GM18498 (cell line): Measurements from ENCODE around the gene NIPSNAP3A.
"Not testable (repeated sequence)": the region's sequence is repeated elsewhere in the genome, so short reads cannot be mapped to it uniquely, and the experiment has no call there.

ENCODE experiments used
- ATAC-seq: cut with Tn5 transposase; IDR thresholded peaks from one replicate; pipeline ENCODE4 v1.9.1; 2021; ENCODE audit warnings: mild to moderate bottlenecking, moderate library complexity; ENCODE audit not compliant: unreplicated experiment

Gene NIPSNAP3A

DNA sequence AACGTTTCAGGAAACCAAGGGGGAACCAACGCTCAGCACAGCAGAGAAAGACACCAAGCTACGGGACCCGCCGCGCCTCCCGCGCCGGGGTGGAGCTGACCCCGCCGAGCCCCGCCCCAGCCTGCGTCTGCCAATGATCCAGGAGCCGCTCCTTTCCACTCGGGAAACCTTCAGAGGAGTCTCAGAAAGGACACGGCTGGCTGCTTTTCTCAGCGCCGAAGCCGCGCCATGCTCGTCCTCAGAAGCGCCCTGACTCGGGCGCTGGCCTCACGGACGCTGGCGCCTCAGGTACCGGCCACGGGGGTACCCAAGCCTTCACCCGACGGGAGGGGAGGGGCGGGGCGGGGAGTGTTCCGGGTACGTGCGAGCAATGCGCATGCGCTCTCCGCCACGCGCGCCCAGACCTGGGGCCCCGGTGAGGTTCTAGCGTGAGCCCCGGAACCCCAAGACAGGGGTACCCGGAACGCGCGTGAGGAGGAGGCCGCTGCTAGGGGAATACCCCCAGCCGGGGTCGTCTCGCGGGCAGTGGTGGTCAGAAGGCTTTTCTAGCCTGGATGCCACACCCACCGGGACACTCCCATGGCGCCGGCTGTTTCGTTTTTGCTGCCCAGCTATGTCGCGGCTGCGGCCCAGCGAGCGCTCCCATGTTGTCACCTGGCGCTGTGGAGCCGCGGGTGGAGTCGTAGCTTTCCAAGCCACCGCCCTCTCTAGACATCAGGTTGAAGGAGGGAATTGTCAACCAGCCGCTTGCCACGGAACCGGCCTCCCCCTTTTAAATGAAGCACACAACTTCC, at the start of gene NIPSNAP3A:
Gene NIPSNAP3A (plus strand): TSS at position 119 of the 794 bp plus-strand sequence. CDS start 110 bp downstream, at position 229.
- ATAC-seq = peak; percentile 91

DNA sequence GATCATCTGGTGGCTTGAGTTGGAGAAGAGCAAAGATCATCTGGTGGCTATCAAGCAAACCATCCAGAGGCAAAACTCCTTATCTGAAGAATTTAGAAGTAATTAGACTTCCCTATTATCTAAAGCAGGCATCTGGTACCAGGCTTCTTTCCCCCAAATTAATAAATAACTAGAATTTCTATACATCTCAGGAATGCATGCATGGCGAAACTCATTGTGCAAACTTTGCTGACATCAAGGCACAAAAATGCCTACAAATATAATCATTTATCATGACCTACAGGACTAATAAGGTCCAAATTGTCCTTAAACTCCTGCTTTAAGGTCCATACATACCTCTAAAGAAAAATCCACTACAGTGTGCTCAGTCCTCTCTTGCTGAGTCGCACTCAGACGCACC, 47.2 kb upstream of the NIPSNAP3A start:
- ATAC-seq = no peak

DNA sequence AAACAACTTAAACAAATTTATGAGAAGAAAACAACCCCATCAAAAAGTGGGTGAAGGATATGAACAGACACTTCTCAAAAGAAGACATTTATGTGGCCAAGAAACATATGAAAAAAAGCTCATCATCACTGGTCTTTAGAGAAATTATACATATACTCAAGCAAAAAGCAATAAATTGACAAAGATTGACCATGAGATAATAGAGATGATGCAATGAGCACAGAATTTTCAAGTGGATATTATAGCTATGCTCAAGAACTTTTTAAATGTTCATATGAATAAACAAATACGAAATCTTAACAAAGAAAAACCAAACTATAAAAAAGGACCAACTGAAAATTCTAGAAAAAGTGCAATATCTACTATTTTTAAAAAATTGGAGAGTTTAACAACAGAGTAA, 38.7 kb upstream of the NIPSNAP3A start:
- not testable (repeated sequence) for ATAC-seq

DNA sequence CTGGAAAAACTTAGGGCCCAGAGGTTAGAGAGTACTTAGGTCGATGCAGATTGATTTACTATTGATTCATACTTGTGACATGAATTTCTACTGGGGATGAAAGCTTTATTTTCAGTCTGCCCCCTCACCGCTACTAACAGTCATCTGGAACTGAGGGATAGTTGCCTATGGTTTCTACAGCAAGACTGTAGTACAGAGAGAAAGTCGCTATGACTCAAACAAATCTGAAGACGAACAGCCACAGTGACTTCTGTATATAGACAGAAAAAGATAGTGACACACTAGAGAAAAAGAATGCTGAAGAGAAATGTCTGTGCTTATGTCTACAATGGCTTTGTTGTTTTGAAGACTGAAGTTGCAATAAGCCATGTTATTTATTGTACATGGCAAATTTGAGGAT, 35.9 kb upstream of the NIPSNAP3A start:
- ATAC-seq = no peak

DNA sequence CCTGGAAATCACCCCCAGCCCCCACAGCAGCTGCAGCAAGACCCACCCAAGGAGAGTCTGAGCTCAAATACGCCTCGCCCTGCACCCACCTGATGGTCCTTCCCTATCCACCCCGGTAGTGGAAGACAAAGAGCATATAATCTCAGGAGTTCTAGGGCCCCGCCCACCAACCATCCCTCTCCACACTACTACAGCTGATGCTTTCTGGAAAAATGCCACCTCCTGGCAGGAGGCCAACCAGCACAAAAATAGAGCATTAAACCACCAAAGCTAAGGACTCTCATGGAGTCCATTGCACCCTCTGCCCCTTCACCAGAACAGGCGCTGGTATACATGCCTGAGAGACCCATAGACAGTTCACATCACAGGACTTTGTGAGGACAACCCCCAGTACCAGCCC, 22.5 kb upstream of the NIPSNAP3A start:
- ATAC-seq = no peak

DNA sequence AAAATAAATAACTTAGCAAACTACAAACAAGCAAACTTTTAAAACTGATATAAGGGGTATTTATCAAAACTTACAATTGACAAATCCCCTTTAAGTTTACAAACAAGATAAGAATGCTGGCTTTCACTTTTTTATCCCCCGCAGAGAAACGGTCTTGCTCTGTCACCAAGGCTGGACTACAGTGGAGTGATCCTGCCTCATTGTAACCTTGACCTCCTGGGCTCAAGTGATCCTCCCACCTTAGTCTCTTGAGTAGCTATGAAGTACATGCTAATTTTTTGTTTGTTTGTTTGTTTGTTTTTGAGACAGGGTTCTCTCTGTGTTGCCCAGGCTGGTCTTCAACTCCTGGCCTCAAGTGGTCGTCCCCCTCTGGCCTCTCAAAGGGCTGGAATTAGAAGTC, 9.0 kb upstream of the NIPSNAP3A start:
- ATAC-seq = no peak

DNA sequence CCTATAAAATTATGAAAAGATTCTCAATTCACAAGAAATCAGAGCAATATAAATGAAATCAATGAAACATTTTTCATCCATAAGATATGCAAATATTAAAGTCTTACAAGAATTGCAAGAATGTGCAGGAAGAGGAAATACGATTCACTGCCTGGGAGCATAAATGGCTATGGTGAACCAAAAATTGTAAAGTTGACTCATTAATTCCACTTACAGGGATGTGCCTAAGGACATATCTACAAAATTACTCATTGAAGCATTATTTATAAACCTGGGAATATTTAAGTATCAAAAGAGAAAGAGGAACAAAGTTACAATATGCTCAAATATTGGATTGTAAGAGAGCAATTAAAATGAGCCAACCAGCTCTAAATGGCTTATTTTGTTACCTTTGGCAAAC, 6.9 kb upstream of the NIPSNAP3A start:
- no peak for ATAC-seq

DNA sequence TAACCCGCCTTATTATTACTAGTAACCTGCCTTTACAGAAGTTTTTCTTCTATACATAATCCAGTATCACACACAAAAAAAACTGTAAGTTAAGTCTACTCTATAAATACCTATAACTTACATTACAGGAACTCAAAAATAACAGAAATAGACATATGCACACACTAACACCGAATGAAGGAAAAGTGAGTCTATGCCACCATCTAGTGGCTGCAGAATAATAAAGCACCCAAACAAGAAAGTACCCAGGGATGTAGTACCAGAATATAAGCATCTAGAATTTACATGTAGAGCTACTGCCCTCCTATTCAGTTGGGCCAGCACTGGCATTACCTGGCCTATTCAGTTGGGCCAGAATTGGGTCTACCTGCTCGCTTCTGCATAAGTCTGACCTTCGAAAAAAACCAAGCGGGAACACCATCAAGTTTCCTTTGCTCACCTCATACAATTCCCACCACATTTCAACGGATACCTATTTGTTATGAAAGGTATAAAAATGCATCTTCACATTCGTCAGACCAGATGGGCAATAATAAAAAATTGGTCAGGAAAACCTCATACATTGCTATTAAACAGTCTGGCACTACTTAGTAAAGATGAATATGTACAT, 4.0 kb upstream of the NIPSNAP3A start:
- ATAC-seq = peak; percentile 40

DNA sequence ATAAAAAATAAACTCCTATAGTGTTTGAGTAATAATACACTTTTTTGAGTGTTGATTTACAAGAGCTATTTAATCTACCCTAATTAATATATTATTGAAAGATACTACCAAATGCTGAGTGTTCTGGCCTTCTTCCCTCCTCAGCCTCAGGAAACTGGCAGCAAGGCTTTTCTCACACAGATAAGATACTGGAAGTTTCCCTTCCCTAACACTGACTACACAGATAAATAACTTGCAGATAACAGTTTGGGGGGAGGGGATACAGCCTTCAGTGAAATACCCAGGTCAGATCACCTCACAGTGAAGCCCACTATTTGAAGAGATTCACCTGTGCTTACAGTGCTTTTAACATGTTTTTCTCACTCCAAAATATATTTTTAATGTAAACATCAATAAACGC, 1.6 kb upstream of the NIPSNAP3A start:
- no peak for ATAC-seq

DNA sequence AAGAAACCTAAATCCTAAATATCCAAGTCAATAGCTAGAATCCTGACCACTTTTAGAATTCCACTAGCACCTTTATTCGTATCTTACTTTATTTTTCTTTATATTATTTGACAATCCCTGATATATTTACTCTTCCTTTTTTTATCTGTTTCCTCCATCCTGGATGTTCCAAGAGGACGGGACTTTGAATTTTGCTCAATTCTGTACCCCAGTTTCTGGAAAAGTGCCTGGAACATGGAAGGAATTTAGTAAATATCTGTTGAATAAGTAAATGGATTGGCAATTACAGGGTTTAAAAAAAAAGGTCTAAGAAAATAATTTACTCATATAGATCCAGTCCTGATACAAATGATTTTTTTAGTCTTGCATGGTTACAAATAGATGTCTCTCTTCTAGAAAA, 1.2 kb upstream of the NIPSNAP3A start:
- no peak for ATAC-seq

DNA sequence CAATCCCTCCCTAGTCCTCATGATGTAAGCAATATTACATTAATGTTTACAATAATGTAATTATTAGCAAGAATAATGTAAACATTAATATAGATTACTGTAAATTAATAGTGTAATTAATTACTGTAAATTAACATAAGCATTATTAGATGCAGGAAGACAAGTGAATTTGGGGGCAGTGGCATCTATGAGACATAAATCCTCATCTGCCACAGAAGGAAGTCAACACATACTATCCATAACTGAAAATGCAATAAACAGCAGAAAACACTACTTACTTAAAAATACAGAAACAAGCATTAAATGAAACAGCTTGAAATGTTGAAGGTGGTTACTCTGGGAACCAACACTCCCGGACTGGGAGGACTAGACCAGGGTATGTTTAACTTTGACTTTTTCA, 685 bp upstream of the NIPSNAP3A start:
- no peak for ATAC-seq

DNA sequence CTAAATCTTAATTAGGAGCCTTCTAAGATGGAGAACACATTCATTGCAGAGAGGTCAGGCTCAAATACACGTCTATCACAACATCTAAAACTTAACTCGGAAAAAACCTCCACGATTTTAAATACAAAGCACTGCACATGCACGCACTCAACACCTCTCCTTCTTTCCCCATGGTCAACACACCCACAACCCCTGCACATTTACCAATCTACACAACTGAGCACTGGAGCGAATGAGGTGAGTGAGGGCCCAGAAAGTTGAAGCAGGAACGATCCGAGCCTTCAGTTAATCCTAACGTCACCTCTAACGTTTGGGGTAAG, 278 bp upstream of the NIPSNAP3A start:
- no peak for ATAC-seq

DNA sequence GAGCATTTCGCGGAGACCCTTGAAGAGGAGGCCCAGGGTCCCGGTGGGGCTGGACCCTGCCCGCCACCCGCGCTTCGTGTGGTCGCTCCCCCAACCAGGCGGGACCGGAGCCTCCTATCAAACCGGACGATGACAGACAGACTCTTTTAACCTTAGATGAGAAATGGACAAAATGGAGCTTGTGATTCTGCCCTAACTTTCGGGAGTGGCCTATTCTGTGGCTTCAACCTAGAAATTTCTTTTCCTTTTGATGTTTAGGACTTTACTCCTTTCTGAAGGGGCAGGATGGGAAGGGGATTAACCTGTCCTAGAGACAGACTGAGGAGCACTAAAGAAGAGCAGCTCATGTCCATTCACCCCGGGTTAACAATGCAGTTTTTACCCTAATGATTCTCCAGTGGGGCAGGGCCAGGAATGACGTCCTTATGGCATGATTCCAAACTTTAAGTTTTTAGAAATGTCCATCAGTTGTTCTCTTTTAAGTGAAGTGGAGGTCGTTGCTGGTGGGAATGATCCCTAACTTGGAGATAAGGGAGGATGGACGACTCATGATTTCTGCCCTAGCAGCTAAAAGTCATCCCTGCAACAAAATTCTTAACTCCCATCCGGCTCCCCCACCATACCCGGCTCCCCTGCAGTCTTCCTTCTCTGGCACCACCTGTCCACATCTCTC, 1.0 kb downstream of the NIPSNAP3A start:
- ATAC-seq = peak; percentile 1

DNA sequence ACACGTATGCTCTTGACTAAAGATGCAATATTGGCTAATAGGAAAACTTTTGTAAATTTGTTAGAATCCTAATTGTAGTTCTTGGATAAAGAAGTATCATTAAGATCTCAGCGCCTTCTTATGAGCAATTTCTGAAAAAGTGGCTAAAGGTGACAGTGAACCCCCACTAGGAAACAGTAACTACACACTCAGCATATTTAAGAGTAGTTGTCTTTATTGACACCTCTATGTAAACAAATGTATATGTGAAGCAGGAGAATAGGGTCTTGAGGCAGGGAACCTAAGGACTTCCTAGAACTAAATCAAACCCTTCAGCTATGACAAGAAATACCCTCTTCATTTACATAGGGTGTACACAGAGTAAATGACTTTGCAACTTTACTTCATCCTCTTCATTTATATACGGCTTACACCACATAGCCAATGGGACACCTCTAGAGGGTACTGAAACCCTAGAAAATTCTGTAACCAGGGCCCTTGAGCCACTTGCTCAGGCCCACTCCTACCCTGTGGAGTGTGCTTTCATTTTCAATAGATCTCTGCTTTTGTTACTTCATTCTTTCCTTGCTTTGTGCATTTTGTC, 2.8 kb downstream of the NIPSNAP3A start:
- ATAC-seq = peak; percentile 34

DNA sequence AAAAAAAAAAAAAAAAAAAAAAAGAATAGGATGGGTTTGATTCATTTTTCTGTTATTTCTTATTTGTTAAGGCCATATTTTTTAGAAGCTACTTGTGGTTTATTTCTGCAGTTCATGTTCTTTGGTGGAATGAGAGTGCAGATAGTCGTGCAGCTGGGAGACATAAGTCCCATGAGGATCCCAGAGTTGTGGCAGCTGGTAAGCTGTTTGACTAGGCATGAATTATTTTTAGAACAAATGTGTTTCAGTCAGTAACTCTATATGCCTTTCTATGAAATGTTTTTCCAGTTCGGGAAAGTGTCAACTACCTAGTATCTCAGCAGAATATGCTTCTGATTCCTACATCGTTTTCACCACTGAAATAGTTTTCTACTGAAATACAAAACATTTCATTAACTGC, 11.5 kb downstream of the NIPSNAP3A start:
- ATAC-seq = no peak

DNA sequence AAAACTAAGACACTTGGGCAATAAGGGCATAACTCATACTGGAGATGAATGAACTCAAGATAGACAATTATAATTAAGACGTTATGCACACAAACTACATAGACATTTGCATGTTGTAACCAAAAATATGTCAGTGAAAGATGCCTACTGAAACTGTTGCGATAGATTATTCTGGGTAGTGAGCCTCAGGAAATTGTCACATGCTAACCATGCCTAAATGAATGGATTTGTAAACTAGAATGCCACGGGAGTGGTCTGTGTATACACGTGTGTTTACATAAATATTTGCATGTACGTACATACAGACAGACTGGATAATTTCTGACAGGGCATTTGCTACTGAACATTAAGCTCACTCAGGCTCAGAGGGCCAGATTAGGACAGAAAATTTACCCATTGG, 17.7 kb downstream of the NIPSNAP3A start:
- ATAC-seq = peak; percentile 34

DNA sequence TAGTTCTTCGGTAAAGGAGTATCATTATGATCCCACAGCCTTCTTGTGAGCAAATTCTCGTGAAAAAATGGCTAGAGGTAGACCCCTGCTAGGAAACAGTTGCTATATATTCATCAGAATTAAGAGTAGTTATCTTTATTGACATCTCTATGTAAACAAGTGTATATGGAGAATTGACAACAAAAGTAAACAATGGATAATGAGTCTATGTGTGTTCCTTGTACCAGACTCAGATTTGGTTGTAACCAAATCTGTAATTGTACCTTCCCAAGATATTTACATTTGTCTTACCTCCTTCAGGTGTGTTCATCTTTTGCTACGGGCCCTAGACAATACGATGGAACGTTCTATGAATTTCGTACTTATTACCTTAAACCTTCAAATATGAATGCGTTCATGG, 18.5 kb downstream of the NIPSNAP3A start:
- ATAC-seq = no peak

DNA sequence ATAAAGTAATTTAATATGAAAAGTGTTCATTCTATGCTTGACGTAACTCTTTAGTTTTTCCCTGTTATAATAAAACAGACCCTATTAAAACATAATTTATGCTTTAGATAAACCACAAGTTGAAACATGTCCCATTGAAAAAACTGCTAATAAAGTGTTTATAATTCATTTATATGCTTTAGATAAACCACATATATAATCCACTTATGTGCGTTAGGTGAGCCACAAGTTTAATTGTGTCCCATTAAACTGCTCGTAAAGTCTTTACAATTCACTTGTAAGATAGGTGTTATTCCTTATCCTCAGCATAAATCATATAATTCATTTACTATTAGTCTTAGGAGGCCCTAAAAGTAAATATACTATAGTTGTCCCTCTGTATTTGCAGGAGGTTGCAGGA, 20.0 kb downstream of the NIPSNAP3A start:
- ATAC-seq = no peak

DNA sequence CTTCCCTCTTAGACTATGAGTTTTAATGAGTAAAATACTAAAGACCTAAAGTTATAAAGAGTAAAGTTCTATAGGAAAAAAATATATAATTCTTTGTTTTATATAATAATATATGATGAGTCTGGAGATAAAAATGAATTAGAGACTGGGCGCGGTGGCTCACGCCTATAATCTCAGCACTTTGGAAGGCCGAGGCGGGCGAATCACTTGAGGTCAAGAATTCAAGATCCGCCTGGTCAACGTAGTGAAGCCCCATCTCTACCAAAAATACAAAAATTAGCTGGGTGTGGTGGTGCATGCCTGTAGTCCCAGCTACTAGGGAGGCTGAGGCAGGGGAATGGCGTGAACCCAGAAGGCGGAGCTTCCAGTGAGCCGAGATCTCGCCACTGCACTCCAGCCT, 21.5 kb downstream of the NIPSNAP3A start:
- not testable (repeated sequence) for ATAC-seq

DNA sequence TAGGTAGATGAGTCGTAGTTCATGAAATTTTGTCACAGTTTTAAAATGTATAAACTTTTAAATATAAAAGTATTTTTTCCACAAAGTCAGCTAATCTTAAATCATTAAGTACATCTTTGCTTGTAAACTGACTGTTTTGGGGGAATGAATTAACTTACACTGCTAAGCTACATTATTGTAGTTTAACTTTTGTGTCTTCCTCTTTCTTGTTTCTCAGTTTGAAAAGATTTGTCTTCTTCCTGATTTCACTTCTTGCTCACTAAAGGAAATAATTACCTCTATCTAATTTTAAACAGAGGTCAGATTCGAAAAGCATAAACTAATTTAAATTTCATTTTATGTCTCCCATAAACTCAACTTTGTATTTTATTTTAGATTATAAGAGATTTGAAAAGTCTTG, 22.2 kb downstream of the NIPSNAP3A start:
- ATAC-seq = no peak

DNA sequence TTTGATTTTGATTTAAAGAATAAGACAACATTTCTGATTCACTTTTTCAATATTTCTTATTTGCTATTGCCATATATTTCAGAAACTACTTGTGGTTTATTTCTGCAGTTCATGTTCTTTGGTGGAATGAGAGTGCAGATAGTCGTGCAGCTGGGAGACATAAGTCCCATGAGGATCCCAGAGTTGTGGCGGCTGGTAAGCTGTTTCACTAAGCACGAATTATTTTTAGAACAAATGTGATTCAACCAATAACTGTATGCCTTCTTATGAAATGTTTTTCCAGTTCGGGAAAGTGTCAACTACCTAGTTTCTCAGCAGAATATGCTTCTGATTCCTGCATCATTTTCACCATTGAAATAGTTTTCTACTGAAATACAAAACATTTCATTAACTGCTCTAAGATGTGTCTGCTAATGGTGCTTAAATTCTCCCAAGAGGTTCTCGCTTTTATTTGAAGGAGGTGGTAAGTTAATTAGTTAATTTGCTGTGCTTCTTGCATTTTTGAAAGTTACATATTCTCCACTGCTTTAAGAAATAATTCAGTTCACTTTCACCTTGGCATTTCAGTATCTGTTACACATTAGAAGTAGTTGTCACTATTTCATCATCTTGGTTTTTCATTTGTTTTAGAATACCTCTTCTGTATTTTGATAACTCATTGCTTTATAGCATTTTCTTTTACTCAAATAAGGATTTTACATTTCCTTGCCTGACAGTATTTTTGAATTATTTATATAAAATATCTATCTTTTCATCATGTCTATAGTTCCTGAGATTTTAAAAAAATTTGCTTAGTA, 25.4 kb downstream of the NIPSNAP3A start:
- no peak for ATAC-seq
